HG03521 (cell line): ENCODE measurements around the gene CLHC1.
"Not testable (repeated sequence)": the region's sequence is repeated elsewhere in the genome, so short reads cannot be mapped to it uniquely, and the experiment has no call there.

ENCODE experiments used
- ATAC-seq: cut with Tn5 transposase; IDR thresholded peaks from one replicate; pipeline ENCODE4 v1.9.1; 2021; ENCODE audit warnings: mild to moderate bottlenecking, moderate library complexity; ENCODE audit not compliant: unreplicated experiment

The CLHC1 gene

DNA sequence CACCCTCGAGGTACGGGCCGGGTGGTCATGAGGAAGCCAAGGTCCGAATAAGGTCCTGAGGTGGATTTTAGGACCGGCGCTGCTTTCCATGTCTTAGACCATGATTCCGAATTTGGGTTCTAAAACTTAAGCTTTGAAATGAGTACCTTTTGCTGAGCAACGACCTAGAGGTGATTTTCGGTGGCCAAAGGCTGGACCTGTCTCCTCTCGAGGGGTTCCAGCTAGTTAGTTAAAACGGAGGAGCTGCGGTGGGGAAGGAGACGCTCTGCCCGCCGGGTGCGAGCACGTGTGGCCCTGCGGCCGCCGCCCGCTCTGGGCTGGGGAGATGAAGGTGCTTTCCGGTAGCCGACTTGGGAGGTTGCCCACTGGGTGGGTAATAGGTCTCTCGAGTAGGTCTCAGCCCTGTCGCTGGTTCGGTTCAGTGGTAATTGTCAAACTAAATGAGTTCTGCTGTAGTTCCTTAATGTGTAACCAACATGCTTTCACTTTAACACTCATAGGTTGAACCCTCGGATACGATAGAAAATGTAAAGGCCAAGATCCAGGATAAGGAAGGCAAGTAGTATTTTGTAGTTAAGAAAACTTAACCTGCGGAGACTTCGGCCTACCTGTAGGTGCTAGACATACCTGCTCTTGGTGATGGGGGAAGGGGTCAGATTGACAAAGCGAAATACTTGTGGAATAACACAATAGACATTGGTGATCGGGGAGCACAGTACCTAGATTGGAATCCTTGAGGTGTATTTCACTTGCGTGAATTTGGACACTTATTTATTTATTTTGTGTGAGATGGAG, 967 bp upstream of the CLHC1 start:
- ATAC-seq = peak; percentile 31

DNA sequence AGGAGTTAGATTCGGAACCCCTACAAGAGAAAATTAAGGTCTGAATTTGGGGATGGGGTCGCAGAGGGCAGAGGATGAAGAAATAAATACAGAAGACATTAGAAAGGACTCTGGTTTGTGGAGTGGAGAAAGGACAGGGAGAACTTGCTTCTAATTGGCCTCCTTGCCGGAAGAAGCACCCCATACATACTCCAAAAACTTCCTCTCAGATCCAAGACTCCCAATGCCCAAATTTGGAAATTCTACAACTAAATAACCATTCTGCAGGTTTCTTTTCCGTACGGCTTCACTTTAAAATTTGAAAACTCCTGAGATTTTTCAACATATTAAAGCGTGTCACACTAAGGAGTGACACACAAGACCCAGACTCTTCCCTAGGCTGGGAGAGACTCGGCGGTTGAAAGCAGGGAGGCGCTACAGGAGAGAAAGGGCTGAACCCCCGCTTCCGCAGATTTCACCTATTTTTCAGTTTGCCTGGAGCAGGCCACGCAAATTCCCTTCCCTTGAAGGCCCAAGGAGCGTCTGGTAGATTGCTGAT, 478 bp downstream of the CLHC1 start:
- no peak for ATAC-seq

- no peak for ATAC-seq
Measured at GRCh38 chr2:55230551-55230950, 1.5 kb downstream of the CLHC1 start.

DNA sequence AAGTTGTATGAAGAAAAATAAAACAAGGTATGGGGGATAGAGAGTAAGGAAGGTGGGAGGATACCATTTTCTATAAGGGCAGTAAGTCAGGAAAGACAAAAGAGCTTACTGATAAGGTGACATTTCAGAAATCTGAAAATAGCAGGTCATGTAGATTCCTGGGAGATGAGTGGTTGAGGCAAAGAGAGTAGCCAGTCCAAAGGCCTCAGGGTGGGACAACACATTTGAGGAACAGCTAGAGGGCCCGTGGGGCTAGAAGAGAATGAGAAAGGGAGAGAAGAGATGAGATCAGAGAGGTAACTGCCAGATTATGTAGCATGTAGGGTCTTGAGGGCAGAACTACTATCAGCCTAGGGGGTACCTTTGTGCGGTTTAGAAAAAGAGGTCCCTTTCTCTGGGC, 2.9 kb downstream of the CLHC1 start:
- no peak for ATAC-seq

- ATAC-seq = no peak
Measured at GRCh38 chr2:55228226-55228563, 3.9 kb downstream of the CLHC1 start.

- ATAC-seq = not testable (repeated sequence)
Measured at GRCh38 chr2:55227437-55228225, 4.5 kb downstream of the CLHC1 start.

DNA sequence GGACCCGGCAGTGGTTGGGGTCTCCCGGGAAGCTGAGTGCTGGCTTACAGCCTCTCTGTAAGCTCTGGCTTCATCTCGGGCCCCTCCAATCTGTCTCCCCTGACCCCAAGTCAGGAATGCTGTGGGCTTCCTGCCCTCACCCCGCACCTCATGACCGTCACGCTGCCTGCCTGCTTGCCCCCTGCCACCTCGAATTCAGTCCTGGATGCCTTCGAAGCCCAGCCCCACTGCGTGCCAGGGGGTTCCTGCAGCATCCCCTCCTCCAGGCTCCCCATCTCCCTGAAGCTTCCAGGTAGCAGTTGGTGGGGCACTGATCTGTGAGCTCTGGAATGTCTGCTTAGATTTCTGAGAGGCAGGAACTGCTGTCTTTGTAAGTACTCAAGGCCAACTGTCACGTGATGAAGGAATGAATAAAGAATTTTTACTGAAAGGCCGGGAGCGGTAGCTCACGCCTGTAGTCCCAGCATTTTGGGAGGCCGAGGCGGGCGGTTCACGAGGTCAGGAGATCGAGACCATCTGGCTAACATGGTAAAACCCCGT, 6.5 kb downstream of the CLHC1 start:
- no peak for ATAC-seq

GRCh38 chr2:55224761-55225261, 7.3 kb downstream of the CLHC1 start:
- ATAC-seq = no peak

GRCh38 chr2:55223958-55224760, 7.9 kb downstream of the CLHC1 start:
- no peak for ATAC-seq

GRCh38 chr2:55213822-55214221, 18.3 kb downstream of the CLHC1 start:
- ATAC-seq = no peak

DNA sequence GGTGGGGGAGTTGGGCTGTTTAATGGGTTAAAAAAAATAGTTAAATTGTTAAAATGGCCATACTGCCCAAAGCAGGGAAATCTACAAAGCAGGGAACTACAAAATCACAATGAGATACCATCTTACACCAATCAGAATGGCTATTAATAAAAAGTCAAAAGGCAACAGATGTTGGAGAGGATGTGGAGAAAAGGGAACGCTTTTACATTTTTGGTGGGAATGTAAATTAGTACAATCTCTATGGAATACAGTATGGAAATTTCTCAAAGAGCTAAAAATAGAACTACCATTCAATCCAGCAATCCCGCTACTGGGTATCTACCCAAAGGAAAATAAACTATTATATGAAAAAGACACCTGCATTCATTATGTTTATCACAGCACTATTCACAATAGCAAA, 27.1 kb downstream of the CLHC1 start:
- no peak for ATAC-seq

DNA sequence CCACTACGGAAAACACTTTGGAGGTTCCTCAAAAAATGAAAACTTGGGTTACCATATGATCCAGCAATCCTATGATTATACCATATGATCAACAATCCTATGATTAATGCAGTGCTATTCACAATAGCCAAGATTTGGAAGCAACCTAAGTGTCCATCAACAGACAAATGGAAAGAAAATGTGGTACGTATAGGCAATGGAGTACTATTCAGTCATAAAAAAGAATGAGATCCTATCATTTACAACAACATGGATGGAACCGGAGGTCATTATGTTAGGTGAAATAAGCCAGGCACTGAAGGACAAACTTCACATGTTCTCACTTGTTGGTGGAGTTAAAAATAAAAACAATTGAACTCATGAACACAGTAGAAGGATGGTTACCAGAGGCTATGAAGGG, 27.6 kb downstream of the CLHC1 start:
- ATAC-seq = no peak

DNA sequence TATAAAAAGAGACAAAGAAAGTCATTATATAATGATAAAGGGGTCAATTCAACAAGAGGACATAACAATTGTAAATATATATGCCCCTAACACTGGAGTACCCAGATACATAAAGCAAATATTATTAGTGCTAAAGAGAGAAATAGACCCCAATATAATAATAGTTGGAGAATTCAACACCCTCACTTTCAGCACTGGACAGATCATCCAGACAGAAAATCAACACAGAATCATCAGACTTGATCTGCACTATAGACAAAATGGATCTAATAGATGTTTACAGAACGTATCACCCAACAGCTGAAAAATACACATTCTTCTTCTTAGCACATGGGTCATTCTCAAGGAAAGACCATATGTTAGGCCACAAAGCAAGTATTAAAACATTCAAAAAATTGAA, 31.7 kb downstream of the CLHC1 start:
- no peak for ATAC-seq

DNA sequence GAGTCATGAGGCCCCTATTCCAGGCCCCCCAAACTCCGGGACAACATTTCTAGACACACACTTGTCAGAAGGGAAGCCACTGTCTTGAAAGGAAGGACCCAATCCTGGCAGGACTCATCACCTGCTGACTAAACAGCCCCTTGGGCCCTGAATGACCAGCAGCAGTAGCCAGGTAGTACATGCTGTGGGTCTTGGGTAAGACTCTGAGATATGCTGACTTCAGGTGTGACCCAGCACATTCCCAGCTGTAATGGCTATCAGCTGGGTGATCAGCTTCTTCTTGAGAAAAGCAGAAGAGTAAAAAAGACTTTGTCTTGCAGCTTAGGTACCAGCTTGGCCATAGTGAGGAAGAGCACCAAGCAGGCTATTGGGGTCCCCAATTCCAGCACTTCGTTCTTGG, 35.6 kb downstream of the CLHC1 start:
- no peak for ATAC-seq

DNA sequence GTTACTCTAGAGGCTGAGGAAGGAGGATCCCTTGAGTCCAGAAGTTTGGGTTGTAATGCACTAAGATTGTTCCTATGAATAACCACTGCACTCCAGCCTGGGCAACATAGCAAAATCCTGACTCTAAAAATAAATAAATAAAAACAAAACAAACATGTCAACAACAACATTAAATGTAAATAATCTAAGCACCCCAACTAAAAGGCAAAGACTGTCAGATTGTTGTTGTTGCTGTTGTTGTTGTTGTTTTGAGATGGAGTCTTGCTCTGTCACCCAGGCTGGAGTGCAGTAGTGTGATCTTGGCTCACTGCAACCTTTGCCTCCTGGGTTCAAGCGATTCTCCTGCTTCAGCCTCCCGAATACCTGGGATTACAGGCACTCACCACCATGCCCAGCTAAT, 40.2 kb downstream of the CLHC1 start:
- not testable (repeated sequence) for ATAC-seq

DNA sequence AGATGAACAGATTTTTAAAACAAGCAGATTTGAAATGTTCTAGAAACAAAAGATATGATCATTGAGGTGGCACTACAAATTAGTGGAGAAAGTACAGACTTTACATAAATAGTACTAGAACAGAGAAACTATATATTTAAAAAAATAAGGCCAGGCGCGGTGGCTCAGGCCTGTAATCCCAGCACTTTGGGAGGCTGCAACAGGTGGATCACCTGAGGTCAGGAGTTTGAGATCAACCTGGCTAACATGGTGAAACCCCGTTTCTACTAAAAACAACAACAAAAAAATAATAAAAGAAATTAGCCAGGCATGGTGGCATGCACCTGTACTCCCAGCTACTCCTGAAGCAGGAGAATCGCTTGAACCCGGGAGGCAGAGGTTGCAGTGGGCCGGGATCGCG, 45.3 kb downstream of the CLHC1 start:
- not testable (repeated sequence) for ATAC-seq

- no peak for ATAC-seq
Measured at GRCh38 chr2:55180374-55180773, 51.7 kb downstream of the CLHC1 start.

GRCh38 chr2:55176094-55176415, 56.0 kb downstream of the CLHC1 start:
- no peak for ATAC-seq

GRCh38 chr2:55175254-55176093, 56.6 kb downstream of the CLHC1 start:
- ATAC-seq = peak; percentile 62

- ATAC-seq = no peak
Measured at GRCh38 chr2:55173438-55174054, 58.5 kb downstream of the CLHC1 start.
